Panc1 (cell line): ENCODE measurements around the gene PPM1G. TPM values are rescaled to one million over a fixed set of nuclear protein-coding genes. Genes with fewer than 3 reads are reported as not detected.

Source experiments
- ATAC-seq: fragments of 200-7000 bp; cut with Tn5 transposase; 2 replicates; pipeline ENCODE4 v1.9.1; 2020; ENCODE audit warnings: mild to moderate bottlenecking, moderate library complexity
- BruUV-seq: library from RNA; stranded (reverse); fragments of 400-500 nt; replicated peaks from 2 replicates; lab custom pipeline; 2021; lab: Mats Ljungman, UMichigan
- CTCF ChIA-PET: fragments of 300-600 bp; sonication (Branson Sonifier 250); formaldehyde crosslinking; loops from one replicate; lab custom pipeline; 2022; ENCODE audit warnings: antibody characterized with exemption; lab: Charles Lee
- POLR2A ChIA-PET: fragments of 300-600 bp; sonication (Branson Sonifier 250); formaldehyde crosslinking; loops from one replicate; lab custom pipeline; 2022; ENCODE audit warnings: antibody characterized with exemption; lab: Charles Lee
- DNase-seq: peaks from one replicate; pipeline ENCODE4 v3.0.0-alpha.2; 2010; ENCODE audit warnings: low read depth, low spot score
- H3K27ac ChIP-seq: 2 replicates; pipeline ENCODE4 v1.5.1; 2011; ENCODE audit warnings: mild to moderate bottlenecking, low read length, inconsistent platforms
- H3K27me3 ChIP-seq: fragments of 200-500 bp; sonication (Bioruptor generic); 2 replicates; pipeline ENCODE4 v1.6.0; 2014; ENCODE audit warnings: low read length, inconsistent platforms; ENCODE audit not compliant: control insufficient read depth, insufficient read depth
- H3K36me3 ChIP-seq: fragments of 200-500 bp; sonication (Bioruptor generic); 2 replicates; pipeline ENCODE4 v1.5.1; 2014; ENCODE audit warnings: inconsistent platforms, mild to moderate bottlenecking, low read length, moderate library complexity; ENCODE audit not compliant: control insufficient read depth, insufficient read depth
- H3K4me1 ChIP-seq: 2 replicates; pipeline ENCODE4 v1.5.1; 2011; ENCODE audit warnings: inconsistent platforms, mild to moderate bottlenecking, low read length, moderate library complexity; ENCODE audit not compliant: control insufficient read depth, insufficient read depth
- H3K4me3 ChIP-seq, 2 experiments: 2 replicates each; pipeline ENCODE4 v1.5.1; 2011 to 2012; ENCODE audit warnings: low read depth in 2 of 2, low read length in 2 of 2, mild to moderate bottlenecking in 2 of 2, inconsistent platforms in 1 of 2, moderate library complexity in 1 of 2
- H3K9me3 ChIP-seq: fragments of 200-500 bp; sonication (Bioruptor generic); 2 replicates; pipeline ENCODE4 v1.5.1; 2014; ENCODE audit warnings: low read depth, mild to moderate bottlenecking, inconsistent platforms, low read length, moderate library complexity; ENCODE audit not compliant: control insufficient read depth, insufficient read depth
- CTCF ChIP-seq: fragments of 450-650 bp; IDR thresholded peaks from 2 replicates; pipeline ENCODE4 v1.5.1; 2017; ENCODE audit warnings: mild to moderate bottlenecking
- POLR2AphosphoS5 ChIP-seq: IDR thresholded peaks from 2 replicates; pipeline ENCODE4 v1.6.1; 2012; ENCODE audit warnings: mild to moderate bottlenecking, low read depth, low read length, moderate library complexity
- REST ChIP-seq, 2 experiments: IDR thresholded peaks; 2 replicates each; pipeline ENCODE4 v1.6.1; 2011 to 2012; ENCODE audit warnings: low read depth in 2 of 2, control low read depth in 1 of 2, low read length in 1 of 2, mild to moderate bottlenecking in 1 of 2, moderate library complexity in 1 of 2; ENCODE audit not compliant: insufficient read depth in 1 of 2
- SIN3A ChIP-seq: IDR thresholded peaks from 2 replicates; pipeline ENCODE4 v1.6.1; 2012; ENCODE audit warnings: low read depth, mild to moderate bottlenecking, low read length, moderate library complexity, borderline replicate concordance; ENCODE audit not compliant: insufficient read depth
- TCF7L2 ChIP-seq: IDR thresholded peaks from 2 replicates; pipeline ENCODE4 v1.6.1; 2011; ENCODE audit warnings: mild to moderate bottlenecking, low read depth, low read length, inconsistent platforms
- in situ Hi-C: cut with HindIII; loops from 2 replicates; pipeline ENCODE4 v1.10.0; 2016; ENCODE audit warnings: low sequenced_read_pairs, low pct_unique_long_range_greater_than_20kb
- intact Hi-C: fragments of 100-400 bp; cut with micrococcal nuclease; formaldehyde crosslinking; loops from one replicate; pipeline ENCODE4 v1.10.0; 2022; ENCODE audit not compliant: unreplicated experiment
- total RNA-seq: library from RNA; stranded (reverse); gene quantifications from one replicate; pipeline ENCODE4 v1.2.1, GENCODE V29; 2021; ENCODE audit not compliant: unreplicated experiment

Gene PPM1G
- total RNA-seq, 1 experiment from 2014 or later, result 115 TPM

- H3K27ac ChIP-seq, result no peak overlapping the region
- POLR2A ChIA-PET, result no interaction called here
- ATAC-seq (0 out of 2 replicates have a peak, but pooled peaks have one; percentile 8), DNase-seq (no peak)
- TF ChIP-seq POLR2AphosphoS5 (no peak), TCF7L2 (no peak)
- BruUV-seq, result no TSS peak
- in situ Hi-C loops (no loop called here), intact Hi-C loops (no loop called here)
- H3K27me3 ChIP-seq, result no peaks in the 10 kb centered on the region
- no peaks in the 10 kb centered on the region for H3K9me3 ChIP-seq
- no peaks in the 10 kb centered on the region for H3K4me1 ChIP-seq
- H3K4me3 ChIP-seq, result no peak overlapping the region
- CTCF ChIA-PET, result no interaction called here
- H3K36me3 ChIP-seq, result no peaks in the 10 kb centered on the region
Observed at GRCh38 chr2:27400348-27401135, 8.8 kb downstream of the PPM1G start.

- no peaks in the 10 kb centered on the region for H3K36me3 ChIP-seq
- DNase-seq (no peak), ATAC-seq (no peak)
- intact Hi-C loops (no loop called here), in situ Hi-C loops (no loop called here)
- BruUV-seq, result no TSS peak
- H3K27me3 ChIP-seq, result no peaks in the 10 kb centered on the region
- POLR2A ChIA-PET, result no interaction called here
- H3K9me3 ChIP-seq, result no peaks in the 10 kb centered on the region
- H3K27ac ChIP-seq, result no peak overlapping the region
- H3K4me3 ChIP-seq, result no peak overlapping the region
- no peaks in the 10 kb centered on the region for H3K4me1 ChIP-seq
- TF ChIP-seq POLR2AphosphoS5 (no peak), REST (IDR thresholded peaks at IDR 0.05; ENCODE audit: insufficient read depth in 1 of 2, low read depth in 2 of 2, low read length in 1 of 2) (no peak), TCF7L2 (no peak), CTCF (no peak), SIN3A (no peak)
- CTCF ChIA-PET, result no interaction called here
Observed at GRCh38 chr2:27398962-27399361, 10.4 kb downstream of the PPM1G start.

- ChIA-PET CTCF (no interaction called here), POLR2A (no interaction called here)
- TF ChIP-seq POLR2AphosphoS5, result no peak
- no peak for TF ChIP-seq SIN3A
- TF ChIP-seq CTCF, result no peak
- no peak for TF ChIP-seq TCF7L2
- no peak for TF ChIP-seq REST (IDR thresholded peaks at IDR 0.05; ENCODE audit: insufficient read depth in 1 of 2, low read depth in 2 of 2, low read length in 1 of 2)
- H3K4me3 ChIP-seq, result no peak overlapping the region
- ATAC-seq (no peak), DNase-seq (no peak)
- no peaks in the 10 kb centered on the region for H3K9me3 ChIP-seq
- H3K27ac ChIP-seq, result no peak overlapping the region
- H3K4me1 ChIP-seq, result no peaks in the 10 kb centered on the region
- BruUV-seq, result no TSS peak
- no peaks in the 10 kb centered on the region for H3K36me3 ChIP-seq
- in situ Hi-C loops, result no loop called here
- intact Hi-C loops, result no loop called here
- H3K27me3 ChIP-seq, result no peaks in the 10 kb centered on the region
Observed at GRCh38 chr2:27393225-27393624, 16.2 kb downstream of the PPM1G start.
